CD4-positive, alpha-beta T cell treated with Interleukin-6 for 4 hours (primary cell): ENCODE results near the gene PPP1CA.
"Not testable (repeated sequence)": the region's sequence is repeated elsewhere in the genome, so short reads cannot be mapped to it uniquely, and the experiment has no call there.

Source experiments
- DNase-seq: peaks from one replicate; pipeline ENCODE4 v3.0.0-alpha.2; 2020; ENCODE audit warnings: mixed read lengths

PPP1CA gene

GRCh38 chr11:67416416-67417335 lies 15.0 kb upstream of the PPP1CA start:
- peak; percentile 93 for DNase-seq

GRCh38 chr11:67415501-67416304 lies 14.0 kb upstream of the PPP1CA start, which contains the start of gene CARNS1:
Gene CARNS1 (plus strand): TSS chr11:67415678. CDS start chr11:67416200, 522 bp downstream.
- peak; percentile 45 for DNase-seq

GRCh38 chr11:67413266-67413849 lies 11.7 kb upstream of the PPP1CA start:
- DNase-seq = no peak

GRCh38 chr11:67412495-67413179 lies 11.0 kb upstream of the PPP1CA start:
- no peak for DNase-seq

- peak; percentile 29 for DNase-seq
Observed at GRCh38 chr11:67411785-67412152, 10.1 kb upstream of the PPP1CA start.

GRCh38 chr11:67410984-67411784 lies 9.5 kb upstream of the PPP1CA start:
- DNase-seq = no peak

GRCh38 chr11:67410369-67410831 lies 8.7 kb upstream of the PPP1CA start:
- no peak for DNase-seq

- no peak for DNase-seq
Observed at GRCh38 chr11:67409781-67410368, 8.2 kb upstream of the PPP1CA start.

- DNase-seq = peak; percentile 85
Observed at GRCh38 chr11:67409261-67409666, 7.6 kb upstream of the PPP1CA start.

GRCh38 chr11:67408437-67409200 lies 7.0 kb upstream of the PPP1CA start:
- peak; percentile 53 for DNase-seq

- no peak for DNase-seq
Observed at GRCh38 chr11:67407688-67408163, 6.1 kb upstream of the PPP1CA start.

- DNase-seq = peak; percentile 54
Observed at GRCh38 chr11:67406969-67407687, 5.5 kb upstream of the PPP1CA start.

GRCh38 chr11:67406420-67406968 lies 4.8 kb upstream of the PPP1CA start:
- no peak for DNase-seq

- DNase-seq = no peak
Observed at GRCh38 chr11:67405688-67406339, 4.2 kb upstream of the PPP1CA start.

- peak; percentile 51 for DNase-seq
Observed at GRCh38 chr11:67405196-67405567, 3.5 kb upstream of the PPP1CA start.

- DNase-seq = peak; percentile 76
Observed at GRCh38 chr11:67404515-67405195, 3.0 kb upstream of the PPP1CA start.

GRCh38 chr11:67403085-67403484 lies 1.4 kb upstream of the PPP1CA start:
- DNase-seq = not testable (repeated sequence)

GRCh38 chr11:67402192-67402839 lies 658 bp upstream of the PPP1CA start:
- not testable (repeated sequence) for DNase-seq
